ENCODE results near the gene AGAP1.

AGAP1 gene

DNA sequence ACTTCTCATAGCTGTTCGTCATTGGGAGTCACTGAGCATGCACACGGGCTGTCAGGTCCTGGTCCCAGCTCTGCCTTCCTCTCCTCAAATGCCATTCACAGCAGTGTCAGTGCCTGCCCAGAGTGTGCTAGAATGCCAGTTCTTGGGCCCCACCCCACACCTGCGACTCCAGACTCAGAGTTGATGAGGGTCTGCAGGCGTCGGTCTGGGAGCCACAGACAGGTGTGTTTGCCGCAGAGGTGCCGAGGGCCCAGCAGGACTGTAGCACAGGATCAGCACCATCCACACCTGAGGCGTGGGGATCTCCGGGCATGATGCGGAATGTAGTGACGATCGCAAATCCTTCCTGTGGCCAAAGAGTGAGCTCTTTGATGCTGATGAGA lies 56.5 kb downstream of the AGAP1 start:
- no peak for DNase-seq (ENCODE audit: low read depth in 3 of 3)

- DNase-seq (ENCODE audit: low read depth in 3 of 3) = no peak
Measured at GRCh38 chr2:235550946-235551345, 57.1 kb downstream of the AGAP1 start.

GRCh38 chr2:235551965-235552364 lies 58.1 kb downstream of the AGAP1 start:
- no peak for DNase-seq (ENCODE audit: low read depth in 3 of 3)

GRCh38 chr2:235552671-235553070 lies 58.8 kb downstream of the AGAP1 start:
- no peak for DNase-seq (ENCODE audit: low read depth in 3 of 3)

- no peak for DNase-seq (ENCODE audit: low read depth in 3 of 3)
Measured at GRCh38 chr2:235553291-235553690, 59.4 kb downstream of the AGAP1 start.

- no peak for DNase-seq (ENCODE audit: low read depth in 3 of 3)
Measured at GRCh38 chr2:235553696-235554100, 59.9 kb downstream of the AGAP1 start.

GRCh38 chr2:235554385-235554784 lies 60.5 kb downstream of the AGAP1 start:
- no peak for DNase-seq (ENCODE audit: low read depth in 3 of 3)

DNA sequence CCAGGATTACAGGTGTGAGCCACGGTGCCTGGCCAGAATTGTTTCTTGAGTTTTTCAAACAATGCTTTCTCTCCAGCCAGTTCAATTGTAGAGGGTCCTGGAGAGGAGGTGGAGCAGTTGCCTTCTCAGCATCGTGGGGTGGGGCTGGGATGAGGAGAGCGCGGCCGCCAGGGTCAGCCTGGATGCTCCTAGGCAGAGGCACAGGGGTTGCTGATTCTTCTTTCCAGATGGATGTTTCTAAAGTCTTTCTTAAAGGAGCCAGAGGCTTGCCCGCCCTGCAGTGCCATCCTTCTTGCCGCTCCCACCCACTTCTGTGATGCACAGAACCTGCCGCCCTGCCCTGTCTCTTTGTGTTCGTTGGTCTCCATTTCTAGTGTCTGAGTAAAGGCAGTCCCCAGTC lies 61.1 kb downstream of the AGAP1 start:
- DNase-seq (ENCODE audit: low read depth in 3 of 3) = no peak

DNA sequence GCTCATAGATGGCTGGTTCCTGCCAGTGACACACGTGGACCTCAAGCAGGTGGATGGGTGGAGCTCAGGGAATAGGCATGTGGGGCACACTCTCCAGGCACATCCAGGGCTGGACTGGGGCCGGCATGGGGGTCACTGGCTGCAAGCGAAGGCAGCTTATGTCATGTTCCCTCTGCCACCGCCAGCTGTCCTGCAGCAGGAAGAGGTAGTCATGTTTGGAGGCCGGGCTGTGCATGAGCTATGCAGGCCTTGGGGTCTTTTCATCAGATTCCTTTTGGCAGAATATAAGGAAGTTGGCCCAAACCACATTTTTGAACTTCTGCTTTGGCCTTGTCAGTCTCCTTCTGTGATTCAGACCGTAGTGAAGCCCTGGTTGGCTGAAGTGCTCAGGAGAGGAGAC lies 61.5 kb downstream of the AGAP1 start:
- DNase-seq (ENCODE audit: low read depth in 3 of 3) = no peak

GRCh38 chr2:235556086-235556485 lies 62.2 kb downstream of the AGAP1 start:
- DNase-seq (ENCODE audit: low read depth in 3 of 3) = no peak

DNA sequence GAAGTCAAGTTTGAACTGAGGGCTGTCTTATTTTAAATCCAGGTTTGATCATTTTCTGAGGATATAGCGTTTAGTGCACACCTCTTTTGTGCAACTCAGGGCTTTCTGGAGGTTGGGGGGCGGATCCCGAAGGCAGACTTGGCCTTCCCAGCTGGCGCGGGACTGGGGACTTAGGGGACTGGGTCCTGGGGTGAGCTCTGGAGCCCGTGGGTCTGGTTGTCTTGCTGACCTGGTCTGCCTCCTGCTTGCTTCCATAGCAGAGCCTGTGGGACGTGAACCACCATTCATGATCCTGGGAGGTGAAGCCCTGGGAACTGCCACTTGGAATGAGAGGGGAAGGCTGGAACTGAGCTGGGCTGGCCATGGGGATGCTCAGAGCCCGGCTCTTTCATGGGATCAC lies 63.1 kb downstream of the AGAP1 start:
- no peak for DNase-seq (ENCODE audit: low read depth in 3 of 3)

DNA sequence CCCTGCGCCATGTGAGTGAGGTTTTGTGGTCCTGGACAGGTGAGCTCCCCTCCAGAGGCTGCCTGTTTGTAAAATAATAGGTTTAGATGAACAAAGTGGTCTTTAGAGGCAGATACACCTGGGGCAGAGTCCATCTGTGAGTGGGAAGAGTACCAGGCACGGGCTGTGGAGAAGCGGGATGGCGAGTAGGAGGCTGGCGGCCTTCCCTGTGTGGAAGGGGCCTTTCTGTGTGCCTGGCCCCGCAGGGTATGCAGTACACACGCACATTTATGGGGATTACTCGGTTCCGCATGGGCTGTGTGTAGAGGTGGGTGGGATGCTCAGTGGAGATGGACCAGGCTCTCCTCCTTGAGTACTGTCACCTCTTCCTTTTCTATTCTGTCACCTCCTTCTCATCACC lies 64.1 kb downstream of the AGAP1 start:
- DNase-seq (ENCODE audit: low read depth in 3 of 3) = no peak

DNA sequence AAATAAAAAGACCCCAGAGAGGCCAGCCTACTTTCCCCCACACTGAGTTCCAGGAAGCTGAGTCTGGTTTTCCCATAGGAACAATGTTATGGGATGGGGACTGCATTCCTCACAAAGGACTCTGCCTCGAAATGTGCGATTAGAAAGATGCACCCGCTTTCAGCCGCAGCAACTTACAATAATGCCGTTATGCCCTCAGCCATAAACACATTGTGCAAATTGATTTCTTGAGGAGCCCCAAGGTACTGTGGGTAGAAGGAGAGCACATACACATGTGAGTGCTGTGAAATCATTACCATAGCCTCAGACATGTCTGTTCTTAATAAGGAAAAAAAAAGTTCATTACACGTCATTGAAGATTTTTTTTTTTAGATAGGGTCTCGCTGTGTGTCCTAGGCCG lies 64.7 kb downstream of the AGAP1 start:
- no peak for DNase-seq (ENCODE audit: low read depth in 3 of 3)

DNA sequence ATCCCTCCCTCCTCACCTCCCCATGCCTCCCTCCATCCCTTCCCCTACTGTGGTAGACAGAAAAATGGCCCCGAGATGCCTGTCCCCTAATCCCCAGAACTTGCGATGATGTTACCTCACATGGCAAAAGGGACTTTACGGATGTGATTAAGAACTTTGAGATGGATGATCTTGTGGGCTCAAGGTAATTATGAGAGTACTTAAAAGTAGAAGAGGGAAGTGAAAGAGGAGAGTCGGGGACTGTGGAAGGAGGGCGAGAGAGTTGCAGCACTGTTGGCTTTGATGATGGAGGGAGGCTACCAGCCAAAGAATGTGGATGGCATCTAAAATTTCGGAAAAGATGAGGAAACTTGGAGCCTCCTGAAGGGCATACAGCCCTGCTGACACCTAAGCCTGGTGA lies 66.5 kb downstream of the AGAP1 start:
- no peak for DNase-seq (ENCODE audit: low read depth in 3 of 3)

DNA sequence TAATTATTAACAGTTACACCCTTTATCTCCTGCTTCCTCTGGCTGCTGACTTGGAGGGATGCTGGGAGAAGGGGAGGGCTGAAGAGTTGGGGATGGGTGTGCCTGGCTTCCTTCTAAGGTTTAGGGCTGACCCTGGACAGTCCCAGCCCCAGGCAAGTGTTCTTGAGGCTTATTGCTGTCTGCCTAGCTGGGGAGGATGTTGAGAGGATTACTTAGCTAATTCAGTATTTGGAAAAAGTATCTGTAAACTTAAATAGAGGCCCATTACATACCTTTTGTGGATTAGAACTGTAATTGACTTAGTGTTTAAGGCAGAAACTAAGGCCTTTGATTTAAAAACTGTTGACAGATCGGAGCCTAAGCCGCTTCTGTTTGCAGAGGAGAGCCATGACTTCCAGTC lies 67.6 kb downstream of the AGAP1 start:
- no peak for DNase-seq (ENCODE audit: low read depth in 3 of 3)

DNA sequence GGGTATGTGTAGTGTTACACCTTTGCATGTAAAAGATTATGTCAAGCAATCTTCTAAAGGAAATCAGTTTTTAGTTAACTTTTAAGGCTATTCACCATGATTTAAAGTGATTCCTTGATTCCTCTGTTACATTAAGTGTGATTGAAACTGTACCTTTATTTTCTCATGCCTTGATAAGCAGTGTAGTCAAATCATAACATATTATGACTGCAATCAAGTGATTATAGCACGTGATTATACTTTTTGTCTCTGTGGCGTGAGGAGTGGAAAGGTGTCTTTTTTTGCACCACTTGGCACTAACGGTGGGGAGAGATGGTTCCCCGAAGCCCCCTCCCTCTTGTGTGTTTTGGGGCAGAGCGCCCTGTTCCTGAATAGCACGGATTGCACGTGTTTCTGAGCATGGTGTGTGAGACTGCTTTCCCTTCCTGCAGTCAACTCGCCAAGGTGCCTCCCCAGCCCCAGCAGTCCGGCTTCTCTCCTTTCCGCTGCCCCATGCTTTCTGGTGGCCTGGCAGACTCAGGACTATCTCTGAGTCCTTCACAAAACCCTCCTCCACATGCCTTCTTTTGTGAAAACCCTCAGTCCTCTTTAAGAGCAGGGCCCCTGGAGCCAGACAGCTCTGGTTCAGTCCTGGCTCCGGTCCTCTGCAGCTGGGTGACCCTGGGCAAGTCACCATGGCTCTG lies 68.4 kb downstream of the AGAP1 start:
- no peak for DNase-seq (ENCODE audit: low read depth in 3 of 3)

- no peak for DNase-seq (ENCODE audit: low read depth in 3 of 3)
Measured at GRCh38 chr2:235563056-235563910, 69.4 kb downstream of the AGAP1 start.

GRCh38 chr2:235564066-235564465 lies 70.2 kb downstream of the AGAP1 start:
- DNase-seq (ENCODE audit: low read depth in 3 of 3) = no peak

DNA sequence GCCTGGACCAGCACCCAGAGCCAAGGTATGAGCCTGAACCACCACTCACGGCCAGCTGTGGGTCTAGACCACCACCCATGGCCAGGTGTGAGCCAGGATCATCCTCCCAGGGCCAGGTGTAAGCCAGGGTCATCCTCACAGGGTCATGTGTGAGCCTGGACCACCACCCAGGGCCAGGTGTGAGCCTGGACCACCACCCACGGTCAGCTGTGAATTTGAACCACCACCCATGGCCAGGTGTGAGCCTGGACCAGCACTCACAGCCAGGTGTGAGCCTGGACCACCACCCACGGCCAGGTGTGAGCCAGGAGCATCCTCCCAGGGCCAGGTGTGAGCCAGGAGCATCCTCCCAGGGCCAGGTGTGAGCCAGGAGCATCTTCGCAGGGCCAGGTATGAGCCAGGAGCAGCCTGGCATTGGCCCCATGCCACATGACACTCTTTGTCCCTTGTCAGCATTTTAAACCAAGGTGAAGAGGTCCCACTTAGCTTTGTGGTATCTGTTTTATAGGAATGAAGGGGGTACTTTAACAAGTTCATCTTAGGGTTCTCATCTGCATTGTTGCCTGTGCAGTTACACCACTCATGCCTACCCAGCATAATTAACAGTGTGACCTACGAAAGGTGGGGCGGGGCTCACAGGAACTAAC lies 71.2 kb downstream of the AGAP1 start:
- no peak for DNase-seq (ENCODE audit: low read depth in 3 of 3)

DNA sequence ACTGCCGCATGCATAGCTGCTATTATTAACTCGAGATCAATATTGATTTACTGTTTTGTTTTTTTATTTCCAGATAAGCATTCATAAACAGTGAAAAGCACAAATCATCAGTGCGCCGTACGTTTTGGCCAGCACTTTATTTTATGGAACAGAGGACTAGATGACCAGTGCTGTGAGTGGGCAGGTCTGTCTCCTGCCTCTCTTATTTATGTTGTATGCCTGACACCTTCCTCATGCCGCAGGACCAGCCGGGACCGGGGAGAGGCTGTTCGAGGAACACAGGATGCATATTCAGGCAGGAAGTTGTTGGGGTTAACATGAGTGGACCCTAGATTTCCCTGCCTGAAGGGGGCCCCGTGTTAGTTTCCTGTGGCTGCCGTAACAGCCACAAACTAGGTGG lies 72.6 kb downstream of the AGAP1 start:
- no peak for DNase-seq (ENCODE audit: low read depth in 3 of 3)

- DNase-seq (ENCODE audit: low read depth in 3 of 3) = no peak
Measured at GRCh38 chr2:235566931-235567495, 73.2 kb downstream of the AGAP1 start.

DNA sequence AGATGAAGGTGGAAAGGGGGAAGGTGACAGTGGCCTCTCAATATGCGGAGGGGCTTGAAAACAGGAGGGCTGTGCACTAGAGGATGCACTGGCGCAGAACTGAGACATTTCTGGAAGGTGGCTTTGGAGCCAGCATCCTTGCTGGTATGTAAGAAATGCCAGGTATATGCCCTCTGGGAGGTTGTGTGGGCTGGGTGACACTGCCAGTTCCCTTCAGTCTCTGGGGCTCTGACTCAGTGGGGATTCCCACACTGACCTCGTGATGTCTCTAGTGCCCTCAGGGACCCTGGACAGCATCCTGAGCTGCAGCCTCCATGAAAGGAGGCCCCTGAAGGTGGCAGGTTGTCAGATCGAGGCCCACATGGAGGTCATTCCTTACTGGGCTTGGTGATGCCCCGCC lies 74.0 kb downstream of the AGAP1 start:
- DNase-seq (ENCODE audit: low read depth in 3 of 3) = no peak

DNA sequence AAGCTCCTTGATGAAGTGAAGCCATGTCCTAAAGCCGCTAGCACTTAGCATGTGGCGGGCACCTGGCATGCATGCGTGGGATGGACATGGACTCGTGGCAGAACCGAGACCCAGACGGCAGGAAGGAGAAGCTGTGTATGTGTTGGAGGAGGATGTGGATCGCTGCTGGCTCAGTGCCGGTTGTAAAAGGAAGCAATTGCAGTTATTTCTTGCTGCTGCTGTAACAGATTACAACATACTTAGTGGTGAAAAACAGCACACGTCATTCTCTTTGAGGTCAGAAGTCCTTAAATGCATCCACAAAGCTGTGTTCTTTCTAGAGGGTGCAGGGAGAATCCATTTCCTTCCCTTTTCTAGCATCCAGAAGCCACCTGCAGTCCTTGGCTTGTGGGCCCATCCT lies 74.6 kb downstream of the AGAP1 start:
- no peak for DNase-seq (ENCODE audit: low read depth in 3 of 3)

Data from stimulated activated CD4-positive, alpha-beta T cell treated with anti-CD3 and anti-CD28 coated beads, TNF-alpha, amount 100 ng/mL, for 48 hours (primary cell).